Pons (tissue), 1 donor: ENCODE results near the gene RHOF.
"Not testable (repeated sequence)": the region's sequence is repeated elsewhere in the genome, so short reads cannot be mapped to it uniquely, and the experiment has no call there.

ENCODE experiments used
- DNase-seq: peaks from one replicate; pipeline ENCODE4 v3.0.0-alpha.2; 2016; ENCODE audit warnings: low spot score

RHOF gene

GRCh38 chr12:121748571-121749265 is 44.8 kb downstream of the RHOF start:
- no peak for DNase-seq

GRCh38 chr12:121748218-121748570 is 45.3 kb downstream of the RHOF start:
- no peak for DNase-seq

GRCh38 chr12:121745545-121745944 is 47.9 kb downstream of the RHOF start:
- not testable (repeated sequence) for DNase-seq

DNA sequence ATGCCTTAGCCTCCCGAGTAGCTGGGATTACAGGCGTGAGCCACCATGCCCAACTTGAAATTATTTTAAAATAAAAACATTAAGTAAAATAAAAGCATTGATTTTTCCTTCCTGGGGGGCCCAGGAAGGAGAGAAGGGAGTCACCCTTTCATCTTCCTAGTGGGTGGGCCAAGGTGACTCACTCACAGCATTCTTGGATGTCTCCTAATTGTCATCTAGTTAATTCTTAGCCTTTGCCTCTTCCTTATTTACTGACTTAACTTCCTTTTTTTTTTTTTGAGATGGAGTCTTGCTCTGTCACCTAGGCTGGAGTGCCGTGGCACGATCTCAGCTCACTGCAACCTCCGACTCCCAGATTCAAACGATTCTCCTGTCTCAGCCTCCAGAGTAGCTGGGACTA is 51.7 kb downstream of the RHOF start:
- no peak for DNase-seq

DNA sequence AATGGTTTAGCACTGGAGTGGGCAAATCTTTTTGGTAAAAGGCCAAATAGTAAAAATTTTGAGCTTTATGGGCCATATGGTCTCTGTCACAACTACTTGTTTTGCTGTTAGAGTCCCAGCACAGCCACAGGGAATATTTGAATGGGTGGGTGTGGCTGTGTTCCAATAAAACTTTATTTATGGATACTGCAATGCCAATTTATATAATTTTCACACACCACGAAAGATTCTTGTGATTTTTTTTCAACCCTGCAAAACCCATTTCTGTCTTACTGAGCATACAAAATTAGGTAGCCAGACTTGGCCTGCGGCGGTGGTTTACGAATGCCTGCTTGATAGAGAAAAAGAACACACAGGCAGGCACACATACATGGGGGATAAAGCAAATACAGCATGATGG is 52.6 kb downstream of the RHOF start:
- no peak for DNase-seq

DNA sequence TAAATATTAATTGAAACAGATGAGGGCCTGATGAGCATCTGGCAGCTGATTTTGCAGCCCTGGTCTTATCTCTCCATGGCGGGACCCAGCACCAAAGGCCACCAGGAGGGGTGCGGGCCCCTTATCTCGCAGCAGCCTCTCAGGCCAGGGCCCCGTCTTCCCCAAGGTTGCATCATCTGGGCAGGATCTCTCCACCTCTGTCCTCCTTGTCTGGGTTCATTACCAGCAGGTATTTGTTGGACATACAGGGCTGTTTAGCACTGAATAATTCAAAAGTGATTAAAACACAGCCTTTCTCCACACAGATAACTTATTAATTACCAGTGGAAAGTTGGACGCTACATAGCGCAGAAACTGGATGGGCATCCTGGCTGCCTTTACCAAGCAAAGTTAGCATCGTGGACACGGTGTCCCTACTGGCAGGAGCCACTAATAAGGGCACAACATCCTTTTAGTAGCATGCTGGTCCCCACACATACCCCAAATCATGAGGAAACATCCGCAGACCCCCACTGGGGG is 55.1 kb downstream of the RHOF start:
- DNase-seq, result no peak

- no peak for DNase-seq
Observed at GRCh38 chr12:121733849-121734248, 59.6 kb downstream of the RHOF start.

DNA sequence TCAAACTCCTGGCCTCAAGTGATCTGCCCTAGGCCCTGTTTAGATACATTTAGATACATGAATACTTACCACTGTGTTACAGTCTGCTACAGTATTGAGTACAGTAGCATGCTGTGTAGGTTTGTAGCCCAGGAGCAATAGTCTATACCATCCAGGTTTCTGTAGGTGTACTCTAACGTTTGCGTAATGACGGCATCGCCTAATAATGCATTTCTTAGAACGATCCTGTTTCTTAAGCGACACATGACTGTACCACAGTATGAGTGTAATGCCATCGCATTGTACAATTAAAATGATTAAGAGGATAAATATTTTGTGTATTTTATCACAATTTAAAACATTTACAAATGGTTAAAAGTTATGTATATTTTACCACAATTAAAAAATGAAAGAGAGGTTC is 62.0 kb downstream of the RHOF start:
- no peak for DNase-seq

GRCh38 chr12:121729021-121729420 is 64.5 kb downstream of the RHOF start:
- DNase-seq, result no peak
